Measurements from ENCODE around the gene DNAH17. TPM values are rescaled to one million over a fixed set of nuclear protein-coding genes. Genes with fewer than 3 reads are reported as not detected.

DNAH17 gene, protein sequence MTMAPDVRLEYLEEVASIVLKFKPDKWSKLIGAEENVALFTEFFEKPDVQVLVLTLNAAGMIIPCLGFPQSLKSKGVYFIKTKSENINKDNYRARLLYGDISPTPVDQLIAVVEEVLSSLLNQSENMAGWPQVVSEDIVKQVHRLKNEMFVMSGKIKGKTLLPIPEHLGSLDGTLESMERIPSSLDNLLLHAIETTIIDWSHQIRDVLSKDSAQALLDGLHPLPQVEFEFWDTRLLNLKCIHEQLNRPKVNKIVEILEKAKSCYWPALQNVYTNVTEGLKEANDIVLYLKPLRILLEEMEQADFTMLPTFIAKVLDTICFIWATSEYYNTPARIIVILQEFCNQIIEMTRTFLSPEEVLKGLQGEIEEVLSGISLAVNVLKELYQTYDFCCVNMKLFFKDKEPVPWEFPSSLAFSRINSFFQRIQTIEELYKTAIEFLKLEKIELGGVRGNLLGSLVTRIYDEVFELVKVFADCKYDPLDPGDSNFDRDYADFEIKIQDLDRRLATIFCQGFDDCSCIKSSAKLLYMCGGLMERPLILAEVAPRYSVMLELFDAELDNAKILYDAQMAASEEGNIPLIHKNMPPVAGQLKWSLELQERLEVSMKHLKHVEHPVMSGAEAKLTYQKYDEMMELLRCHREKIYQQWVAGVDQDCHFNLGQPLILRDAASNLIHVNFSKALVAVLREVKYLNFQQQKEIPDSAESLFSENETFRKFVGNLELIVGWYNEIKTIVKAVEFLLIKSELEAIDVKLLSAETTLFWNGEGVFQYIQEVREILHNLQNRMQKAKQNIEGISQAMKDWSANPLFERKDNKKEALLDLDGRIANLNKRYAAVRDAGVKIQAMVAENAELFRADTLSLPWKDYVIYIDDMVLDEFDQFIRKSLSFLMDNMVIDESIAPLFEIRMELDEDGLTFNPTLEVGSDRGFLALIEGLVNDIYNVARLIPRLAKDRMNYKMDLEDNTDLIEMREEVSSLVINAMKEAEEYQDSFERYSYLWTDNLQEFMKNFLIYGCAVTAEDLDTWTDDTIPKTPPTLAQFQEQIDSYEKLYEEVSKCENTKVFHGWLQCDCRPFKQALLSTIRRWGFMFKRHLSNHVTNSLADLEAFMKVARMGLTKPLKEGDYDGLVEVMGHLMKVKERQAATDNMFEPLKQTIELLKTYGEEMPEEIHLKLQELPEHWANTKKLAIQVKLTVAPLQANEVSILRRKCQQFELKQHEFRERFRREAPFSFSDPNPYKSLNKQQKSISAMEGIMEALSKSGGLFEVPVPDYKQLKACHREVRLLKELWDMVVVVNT (N-terminal part only)
- under 1 TPM; 0.19 to 0.42 TPM for total RNA-seq

DNA sequence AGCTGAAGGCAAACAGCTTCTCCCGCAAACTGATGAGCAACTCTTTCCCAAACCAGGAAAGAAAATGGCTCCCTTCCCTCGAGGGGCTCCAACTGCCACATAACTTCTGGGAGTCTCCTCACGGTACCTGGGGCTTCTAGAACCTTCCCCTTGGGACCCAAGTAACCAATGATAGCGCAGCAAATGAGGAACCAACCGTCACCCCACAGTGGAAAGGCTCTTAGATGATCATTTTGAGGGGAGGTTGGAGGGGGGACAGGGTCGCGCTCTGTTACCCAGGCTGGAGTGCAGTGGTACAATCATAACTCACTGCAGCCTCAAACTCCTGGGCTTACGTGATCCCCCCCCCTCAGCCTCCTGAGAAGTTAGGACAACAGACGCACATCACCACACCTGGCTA, at the start of gene DNAH17:
Gene DNAH17, minus strand, starts transcription at position 101 of the 400 bp plus-strand sequence. CDS start 2,339 bp downstream, outside the sequence.
- Mint-ChIP-seq H3K4me1 (ENCODE audit: low read depth) (no peaks in the 10 kb centered on the region), H3K27ac (no peak within 1 kb of the TSS), H3K36me3 (ENCODE audit: low read depth) (no peaks in the 10 kb centered on the region), H3K4me3 (no peak within 1 kb of the TSS), H3K9me3 (no peaks in the 10 kb centered on the region), H3K27me3 (ENCODE audit: low read depth) (no peaks in the 10 kb centered on the region)
- DNase-seq = no peak
- CTCF ChIA-PET = no interaction called here
- intact Hi-C loops (cut with micrococcal nuclease) = no loop called here

DNA sequence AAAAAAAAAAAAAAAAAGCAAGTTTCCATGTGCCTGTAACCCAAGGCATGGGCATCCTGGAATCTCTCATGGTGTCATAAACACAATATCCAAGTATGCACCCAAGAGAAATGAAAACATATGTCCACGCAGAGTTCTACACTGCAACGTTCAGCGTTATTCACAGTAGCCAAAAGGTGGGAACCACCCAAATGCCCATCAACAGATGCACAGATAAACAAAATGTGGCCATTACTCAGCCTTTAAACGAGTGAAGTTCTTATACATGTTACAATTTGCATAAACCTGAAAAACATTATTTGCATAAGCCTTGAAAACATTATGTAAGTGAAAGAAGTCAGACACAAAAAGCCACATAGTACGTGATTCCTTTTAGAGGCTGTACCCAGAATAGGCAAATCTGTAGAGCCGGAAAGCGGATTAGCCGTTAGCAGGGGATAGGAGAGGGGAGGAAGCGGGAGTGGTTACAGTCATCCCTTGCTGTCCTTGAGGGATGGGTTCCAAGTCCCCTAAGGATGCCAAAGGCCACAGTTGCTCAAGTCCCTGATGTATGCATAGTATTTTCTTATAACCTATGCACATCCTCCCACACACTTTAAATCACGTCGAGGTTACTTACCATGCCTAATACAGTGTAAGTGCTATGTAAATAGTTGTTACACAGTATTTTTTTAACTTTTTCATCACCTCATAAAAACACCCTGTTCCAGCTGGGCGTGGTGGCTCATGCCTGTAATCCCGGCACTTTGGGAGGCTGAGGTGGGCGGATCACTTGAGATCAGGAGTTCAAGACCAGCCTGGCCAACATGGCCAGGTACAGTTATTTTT, 47.3 kb upstream of the DNAH17 start:
- Mint-ChIP-seq H3K4me1 (ENCODE audit: low read depth) (no peaks in the 10 kb centered on the region), H3K4me3 (no peak overlapping the region), H3K9me3 (peaks cover 4% of the 10 kb centered on the region), H3K36me3 (ENCODE audit: low read depth) (no peaks in the 10 kb centered on the region), H3K27me3 (ENCODE audit: low read depth) (no peaks in the 10 kb centered on the region), H3K27ac (no peak overlapping the region)
- CTCF ChIA-PET = no interaction called here
- DNase-seq = no peak
- intact Hi-C loops (cut with micrococcal nuclease) = no loop called here

DNA sequence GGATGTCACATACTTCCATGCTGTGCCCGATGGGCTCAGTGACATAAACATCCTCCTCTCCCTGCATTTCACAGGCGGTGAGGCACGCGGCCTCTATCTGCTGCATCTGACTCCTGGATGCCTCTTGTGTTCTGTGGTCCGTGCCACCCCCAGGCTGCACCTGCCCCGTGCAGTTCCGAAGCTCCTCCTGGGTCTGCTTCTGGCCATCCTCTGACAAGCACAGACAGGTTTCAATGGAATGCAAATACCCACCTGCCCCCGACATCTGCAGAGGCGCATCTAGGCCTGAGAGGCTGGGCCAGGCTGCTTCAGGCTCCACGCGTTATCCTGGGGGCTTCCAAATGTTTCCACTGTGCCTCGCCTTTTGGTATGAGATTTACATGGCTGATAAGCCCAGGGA, 46.3 kb upstream of the DNAH17 start:
- no peaks in the 10 kb centered on the region for H3K36me3 Mint-ChIP-seq (ENCODE audit: low read depth)
- no peak overlapping the region for H3K4me3 Mint-ChIP-seq
- peaks cover 4% of the 10 kb centered on the region for H3K9me3 Mint-ChIP-seq
- H3K27ac Mint-ChIP-seq = no peak overlapping the region
- intact Hi-C loops (cut with micrococcal nuclease) = no loop called here
- H3K4me1 Mint-ChIP-seq (ENCODE audit: low read depth) = no peaks in the 10 kb centered on the region
- no peaks in the 10 kb centered on the region for H3K27me3 Mint-ChIP-seq (ENCODE audit: low read depth)
- DNase-seq = no peak
- CTCF ChIA-PET = no interaction called here

DNA sequence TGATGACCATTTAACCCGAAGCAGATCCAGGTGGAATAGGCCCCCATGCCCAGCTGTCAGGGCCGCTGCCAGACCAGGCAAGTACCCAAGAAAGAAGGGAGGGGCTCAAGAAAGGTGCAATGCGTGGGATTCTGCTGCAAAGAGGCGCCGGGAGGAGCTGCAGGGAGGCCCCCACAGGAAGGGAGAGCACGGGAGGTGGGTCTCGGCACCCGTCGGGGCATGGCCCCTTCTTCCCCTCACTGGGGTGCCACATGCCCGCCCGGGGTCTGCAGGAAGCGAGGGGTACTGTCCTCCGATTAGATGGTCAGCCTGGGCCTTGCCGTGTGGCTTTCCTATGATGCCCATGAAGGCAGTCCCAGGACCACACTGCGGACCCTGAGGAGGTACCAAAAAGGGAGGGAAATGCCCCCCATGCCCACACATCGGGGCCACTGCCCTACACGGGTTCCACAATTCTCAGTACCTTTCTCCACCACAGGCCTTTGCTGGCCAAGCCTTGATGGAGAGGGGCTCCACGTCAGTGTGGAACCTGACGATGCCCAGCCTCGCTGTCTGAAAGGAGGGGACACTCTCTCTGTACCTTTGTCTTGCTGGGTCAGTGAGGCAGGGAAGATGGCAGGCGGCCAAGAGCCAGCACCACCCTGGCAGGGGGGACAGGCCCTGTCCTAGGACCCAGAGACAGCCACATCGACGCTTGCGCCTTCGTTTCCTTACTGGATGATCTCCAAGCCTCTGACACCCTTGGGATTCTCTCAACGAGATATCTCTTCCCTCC, 45.5 kb upstream of the DNAH17 start:
- Mint-ChIP-seq H3K4me3 (no peak overlapping the region), H3K9me3 (peaks cover 4% of the 10 kb centered on the region), H3K4me1 (ENCODE audit: low read depth) (no peaks in the 10 kb centered on the region), H3K36me3 (ENCODE audit: low read depth) (no peaks in the 10 kb centered on the region), H3K27me3 (ENCODE audit: low read depth) (no peaks in the 10 kb centered on the region), H3K27ac (no peak overlapping the region)
- no peak for DNase-seq
- CTCF ChIA-PET = no interaction called here
- intact Hi-C loops (cut with micrococcal nuclease) = no loop called here

DNA sequence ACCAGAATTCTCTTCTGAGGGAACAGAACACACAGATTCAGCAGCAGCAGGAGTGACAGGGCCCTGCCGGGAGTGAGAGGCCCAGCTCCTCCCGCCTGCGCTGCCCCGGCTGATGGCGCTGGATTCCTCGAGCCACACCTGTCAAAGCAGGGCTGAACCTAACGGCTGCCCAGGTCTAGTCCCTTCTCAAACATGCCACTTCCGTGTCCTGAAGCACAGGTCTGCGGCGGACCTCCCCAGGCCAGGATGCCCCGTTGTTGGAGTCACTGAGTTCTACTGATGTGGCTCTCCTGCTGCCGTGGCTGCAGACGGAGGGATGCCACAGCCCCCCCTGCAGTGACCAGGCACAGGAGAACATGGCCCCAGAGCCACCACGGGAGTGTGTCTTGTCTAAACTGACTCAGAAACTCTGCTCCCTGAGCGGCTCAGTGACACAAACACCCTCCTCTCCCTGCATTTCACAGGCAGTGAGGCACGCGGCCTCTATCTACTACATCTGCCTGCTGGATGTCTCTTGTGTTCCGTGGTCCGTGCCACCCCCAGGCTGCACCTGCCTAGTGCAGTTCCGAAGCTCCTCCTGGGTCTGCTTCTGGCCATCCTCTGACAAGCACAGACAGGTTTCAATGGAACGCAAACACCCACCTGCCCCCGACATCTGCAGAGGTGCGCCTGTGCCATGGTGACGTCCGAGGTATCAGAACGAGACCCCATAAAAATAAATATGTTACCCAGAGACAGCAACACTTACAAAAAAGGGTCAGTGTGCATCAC, 44.7 kb upstream of the DNAH17 start:
- CTCF ChIA-PET = no interaction called here
- H3K27ac Mint-ChIP-seq = no peak overlapping the region
- no peaks in the 10 kb centered on the region for H3K27me3 Mint-ChIP-seq (ENCODE audit: low read depth)
- H3K4me3 Mint-ChIP-seq = no peak overlapping the region
- intact Hi-C loops (cut with micrococcal nuclease) = no loop called here
- no peak for DNase-seq
- peaks cover 4% of the 10 kb centered on the region for H3K9me3 Mint-ChIP-seq
- H3K36me3 Mint-ChIP-seq (ENCODE audit: low read depth) = no peaks in the 10 kb centered on the region
- no peaks in the 10 kb centered on the region for H3K4me1 Mint-ChIP-seq (ENCODE audit: low read depth)

DNA sequence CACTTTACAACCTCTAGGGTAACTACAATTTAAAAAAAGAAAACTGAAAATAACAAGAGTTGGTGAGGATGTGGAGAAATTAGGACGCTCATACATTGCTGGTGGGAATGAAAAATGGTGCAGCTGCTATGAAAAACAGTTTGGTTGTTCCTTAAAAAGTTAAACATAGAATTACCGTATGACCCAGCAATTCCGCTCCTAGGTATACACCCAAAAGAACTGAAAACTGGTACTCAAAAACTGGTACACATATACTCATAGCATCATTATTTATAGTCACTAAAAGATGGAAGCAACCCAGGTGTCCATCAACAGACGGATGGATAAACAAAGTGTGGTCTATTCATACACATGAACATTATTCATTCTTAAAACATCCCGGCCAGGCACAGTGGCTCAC, 42.9 kb upstream of the DNAH17 start:
- no peak for DNase-seq
- intact Hi-C loops (cut with micrococcal nuclease) = no loop called here
- CTCF ChIA-PET = no interaction called here
- H3K36me3 Mint-ChIP-seq (ENCODE audit: low read depth) = no peaks in the 10 kb centered on the region
- no peak overlapping the region for H3K4me3 Mint-ChIP-seq
- H3K9me3 Mint-ChIP-seq = peaks cover 4% of the 10 kb centered on the region
- H3K27ac Mint-ChIP-seq = no peak overlapping the region
- no peaks in the 10 kb centered on the region for H3K4me1 Mint-ChIP-seq (ENCODE audit: low read depth)
- H3K27me3 Mint-ChIP-seq (ENCODE audit: low read depth) = no peaks in the 10 kb centered on the region

DNA sequence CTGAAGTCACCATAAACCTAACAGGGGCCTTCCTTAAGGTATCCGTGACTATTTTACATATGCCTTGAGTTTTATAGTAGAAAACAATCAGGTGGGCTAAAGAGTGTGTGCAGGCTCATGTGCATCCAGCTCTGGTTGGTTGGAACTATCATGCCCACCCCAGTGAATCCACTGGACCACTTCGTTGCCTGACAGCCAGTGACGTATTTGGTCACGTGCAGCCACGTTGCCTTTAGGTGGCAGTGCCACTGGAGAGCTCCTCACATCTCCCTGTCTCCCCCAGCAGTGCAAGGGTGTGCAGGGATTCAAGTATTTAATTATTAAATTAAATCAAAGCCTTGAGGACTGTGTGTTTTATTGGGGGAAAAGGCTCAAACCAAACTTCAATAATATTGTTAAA, 42.1 kb upstream of the DNAH17 start:
- CTCF ChIA-PET = no interaction called here
- Mint-ChIP-seq H3K27ac (no peak overlapping the region), H3K27me3 (ENCODE audit: low read depth) (no peaks in the 10 kb centered on the region), H3K9me3 (peaks cover 4% of the 10 kb centered on the region), H3K36me3 (ENCODE audit: low read depth) (no peaks in the 10 kb centered on the region), H3K4me1 (ENCODE audit: low read depth) (no peaks in the 10 kb centered on the region), H3K4me3 (no peak overlapping the region)
- intact Hi-C loops (cut with micrococcal nuclease) = no loop called here
- no peak for DNase-seq

DNA sequence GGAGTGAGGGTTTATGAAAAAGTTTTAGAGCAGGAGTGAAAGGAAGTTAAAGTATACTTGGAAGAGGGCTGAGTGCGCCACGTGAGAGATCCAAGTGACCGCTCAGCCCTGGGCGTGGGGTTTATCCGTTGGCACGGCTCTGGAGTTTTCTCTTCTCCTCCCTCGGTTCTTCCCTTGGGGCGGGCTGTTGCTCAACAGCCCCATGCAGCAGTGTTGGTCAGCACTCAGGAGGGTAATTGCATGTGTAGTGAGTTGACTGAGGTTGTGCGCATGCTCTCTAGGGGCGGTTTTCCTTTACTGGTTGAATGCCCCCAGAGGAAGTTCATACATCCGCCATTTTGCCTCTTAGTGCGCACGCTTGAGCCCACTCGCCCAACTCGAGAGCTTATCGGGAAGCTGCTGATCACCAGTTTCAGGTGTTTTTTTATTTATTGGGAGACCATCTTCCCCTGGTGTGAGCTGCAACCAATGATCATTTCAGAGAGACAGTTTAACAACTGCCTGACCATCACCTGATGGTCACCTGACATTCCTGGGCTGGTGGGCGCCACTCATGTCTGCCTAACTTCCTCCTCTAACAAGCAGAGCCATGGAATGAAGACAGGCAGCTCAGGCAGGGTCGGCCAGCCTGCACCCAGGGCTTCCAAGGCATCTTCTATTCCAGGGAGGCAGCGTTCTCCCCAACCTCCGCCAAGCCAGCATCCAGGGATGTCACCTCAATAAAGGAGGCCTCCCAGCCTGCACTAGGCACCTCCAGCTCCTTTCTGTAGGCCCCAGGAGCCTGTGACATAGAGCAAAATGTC, 41.3 kb upstream of the DNAH17 start:
- no peak for DNase-seq

DNA sequence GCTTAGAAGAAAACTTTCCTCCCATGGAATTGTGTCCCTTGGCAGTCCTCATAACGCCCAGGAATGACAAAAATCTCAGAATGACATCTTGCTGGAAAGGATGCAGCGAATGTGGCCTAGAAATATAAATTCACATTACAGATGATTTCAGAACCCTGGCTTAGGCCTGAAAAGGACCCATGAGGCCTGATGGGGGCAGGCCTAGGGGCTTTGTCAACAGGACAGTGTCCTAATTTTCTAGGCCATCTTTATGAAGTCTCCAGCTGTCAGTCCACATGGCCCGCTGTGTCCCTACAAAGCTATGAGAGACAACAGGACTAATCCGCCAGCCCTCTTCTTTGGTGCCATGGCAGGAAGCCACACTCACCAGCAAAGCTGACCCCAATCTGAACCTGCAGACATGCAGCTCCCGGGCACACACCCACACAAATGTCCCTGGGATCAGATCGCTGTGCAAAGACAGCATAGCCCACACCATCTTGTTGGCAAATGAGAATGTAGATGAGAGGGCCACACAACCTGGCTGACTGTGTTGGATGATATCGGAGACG, 40.4 kb upstream of the DNAH17 start:
- Mint-ChIP-seq H3K36me3 (ENCODE audit: low read depth) (no peaks in the 10 kb centered on the region), H3K27ac (no peak overlapping the region), H3K4me3 (no peak overlapping the region), H3K27me3 (ENCODE audit: low read depth) (no peaks in the 10 kb centered on the region), H3K9me3 (peaks cover 4% of the 10 kb centered on the region), H3K4me1 (ENCODE audit: low read depth) (no peaks in the 10 kb centered on the region)
- intact Hi-C loops (cut with micrococcal nuclease) = no loop called here
- no peak for DNase-seq
- CTCF ChIA-PET = interaction anchor here (0.7 to 0.8 kb wide), 2 partner anchors 15 to 34 kb away, joined by 3 read pairs; no protein-coding TSS in a partner anchor

More for the DNA sequence above, 41.3 kb upstream of the DNAH17 start:
- H3K27me3 Mint-ChIP-seq (ENCODE audit: low read depth) = no peaks in the 10 kb centered on the region
- CTCF ChIA-PET = no interaction called here
- H3K4me3 Mint-ChIP-seq = no peak overlapping the region
- no peaks in the 10 kb centered on the region for H3K36me3 Mint-ChIP-seq (ENCODE audit: low read depth)
- no peak overlapping the region for H3K27ac Mint-ChIP-seq
- intact Hi-C loops (cut with micrococcal nuclease) = no loop called here
- no peaks in the 10 kb centered on the region for H3K4me1 Mint-ChIP-seq (ENCODE audit: low read depth)
- H3K9me3 Mint-ChIP-seq = peaks cover 4% of the 10 kb centered on the region

DNA sequence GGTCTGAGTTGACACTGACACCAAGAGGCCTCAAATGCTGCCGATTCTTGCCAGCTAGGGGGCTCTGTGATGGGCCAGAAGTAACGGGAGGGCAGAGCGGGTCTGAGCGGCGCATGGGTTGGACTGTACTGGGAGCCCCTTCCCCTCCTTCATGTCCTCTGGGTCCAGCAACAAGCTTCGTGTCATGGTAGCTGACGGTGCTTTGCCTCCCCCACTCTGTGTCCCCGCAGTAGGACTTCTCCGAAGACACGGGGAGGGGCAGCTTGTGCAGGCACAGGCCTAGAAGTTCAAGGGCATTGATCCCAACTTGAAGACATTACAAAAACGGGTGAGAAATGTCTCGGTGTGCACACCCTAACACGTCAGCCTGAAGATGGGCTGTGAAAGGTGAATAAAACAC, 39.8 kb upstream of the DNAH17 start:
- H3K36me3 Mint-ChIP-seq (ENCODE audit: low read depth) = no peaks in the 10 kb centered on the region
- no peak for DNase-seq
- intact Hi-C loops (cut with micrococcal nuclease) = no loop called here
- CTCF ChIA-PET = interaction anchor here (0.7 to 0.8 kb wide), 2 partner anchors 16 to 35 kb away, joined by 3 read pairs; no protein-coding TSS in a partner anchor
- H3K4me1 Mint-ChIP-seq (ENCODE audit: low read depth) = no peaks in the 10 kb centered on the region
- no peak overlapping the region for H3K4me3 Mint-ChIP-seq
- H3K27ac Mint-ChIP-seq = no peak overlapping the region
- peaks cover 4% of the 10 kb centered on the region for H3K9me3 Mint-ChIP-seq
- H3K27me3 Mint-ChIP-seq (ENCODE audit: low read depth) = no peaks in the 10 kb centered on the region
